ENCODE measurements around the gene MSI2.
"Not testable (repeated sequence)": the region's sequence is repeated elsewhere in the genome, so short reads cannot be mapped to it uniquely, and the experiment has no call there.

Gene MSI2

DNA sequence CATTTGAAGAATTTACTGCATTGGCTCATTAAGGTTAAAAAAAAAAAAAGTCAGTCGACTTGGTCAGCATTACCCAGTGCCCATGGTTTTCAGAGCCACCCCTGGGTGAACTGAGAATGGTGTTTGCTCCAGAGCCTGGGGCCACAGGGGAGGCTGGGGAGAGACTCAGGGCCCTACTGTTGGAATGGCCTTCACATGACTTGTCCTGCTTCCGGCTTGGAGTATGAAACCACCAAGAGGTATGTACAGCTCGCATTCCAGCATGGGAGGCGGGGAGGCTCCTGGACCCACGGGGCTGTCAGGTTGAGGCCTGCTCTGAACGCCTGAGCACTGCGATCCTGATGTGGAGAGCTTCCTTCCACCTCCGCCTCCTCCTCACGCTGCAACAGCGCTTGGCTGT is 36.8 kb downstream of the MSI2 start:
- peak; percentile 35 for DNase-seq

DNA sequence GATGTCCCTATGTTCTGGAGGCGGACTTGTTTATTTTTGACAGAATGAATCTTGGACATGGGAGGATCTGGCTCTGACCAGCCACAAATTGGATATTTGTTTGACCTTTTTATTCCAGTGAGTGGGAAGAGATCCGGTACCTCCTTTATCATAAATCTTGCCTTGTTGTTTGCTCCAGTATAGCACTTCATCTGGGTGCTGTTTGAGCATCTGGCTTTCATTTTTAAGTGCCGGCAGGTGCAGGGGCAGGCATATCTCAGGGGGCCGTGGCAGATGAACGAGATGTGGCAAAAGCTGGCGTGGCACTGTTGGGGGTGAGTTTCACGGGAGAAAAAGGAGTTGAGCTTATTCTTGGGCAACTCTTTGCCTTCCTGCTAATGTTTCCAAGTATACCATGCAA is 37.8 kb downstream of the MSI2 start:
- DNase-seq: no peak

DNA sequence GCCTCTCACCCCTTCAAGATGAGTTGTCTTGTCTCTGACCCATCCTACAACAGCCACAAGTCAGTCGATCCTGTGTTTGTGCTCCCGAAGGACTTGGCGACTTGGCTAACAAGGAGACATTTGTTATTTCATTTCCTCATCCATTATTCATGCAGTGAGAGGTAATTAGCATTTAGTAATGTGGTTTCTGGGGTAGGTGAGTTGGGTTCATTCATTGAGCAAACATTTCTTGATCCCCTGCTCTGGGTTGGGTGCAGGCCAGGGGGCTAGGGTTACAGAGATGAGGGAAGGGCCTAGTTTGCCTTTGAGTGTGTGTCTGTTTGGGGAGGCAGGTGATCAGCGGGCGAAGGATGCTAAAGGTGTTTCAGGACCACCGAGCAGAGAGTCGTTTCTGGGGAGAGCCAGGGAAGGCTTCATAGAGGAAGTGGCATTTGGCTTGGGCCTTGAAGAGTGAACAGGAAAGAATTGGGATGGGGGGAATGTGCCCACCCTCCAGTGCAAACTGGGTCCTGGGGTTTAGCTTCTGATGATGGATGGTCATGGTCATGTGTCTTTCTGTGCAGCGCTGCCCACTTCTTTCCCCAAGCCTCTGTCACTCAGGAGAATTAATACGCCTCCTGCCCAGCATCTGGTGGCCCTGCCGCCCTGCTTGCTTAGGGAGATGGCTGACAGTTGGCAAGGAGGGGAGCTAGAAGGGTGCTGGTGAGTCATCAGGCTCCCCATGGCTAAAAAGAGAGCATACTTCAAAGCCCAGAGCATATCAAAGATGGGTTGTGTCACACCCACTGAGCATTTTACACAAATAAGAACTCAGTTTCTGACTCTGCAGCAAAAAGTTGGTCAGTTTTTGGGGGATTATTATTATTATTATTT is 38.5 kb downstream of the MSI2 start:
- no peak for DNase-seq

DNA sequence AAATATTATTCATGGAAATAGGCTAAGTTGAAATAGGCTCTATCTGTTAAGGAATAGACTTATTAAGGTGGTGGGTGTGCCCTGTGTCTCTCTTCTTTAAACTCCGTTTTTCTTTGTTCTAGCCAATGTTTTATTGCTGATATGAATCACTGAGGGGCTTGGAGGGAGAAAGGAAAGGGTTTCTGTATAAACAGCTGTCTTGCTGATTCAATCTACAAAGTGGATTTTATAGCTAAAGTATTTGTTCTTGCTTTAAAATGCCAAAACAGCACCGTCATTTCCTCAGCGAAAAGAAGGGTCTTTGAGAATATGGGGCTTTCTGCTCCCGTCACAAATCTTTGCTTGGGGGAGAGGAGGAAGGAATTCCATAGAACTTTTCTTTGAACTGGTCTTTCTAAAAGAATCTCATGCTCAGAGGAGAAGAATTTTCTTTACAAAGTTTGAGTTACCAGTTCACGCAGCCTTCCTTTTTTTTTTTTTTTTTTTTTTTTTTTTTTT is 39.3 kb downstream of the MSI2 start:
- DNase-seq: peak; percentile 76

DNA sequence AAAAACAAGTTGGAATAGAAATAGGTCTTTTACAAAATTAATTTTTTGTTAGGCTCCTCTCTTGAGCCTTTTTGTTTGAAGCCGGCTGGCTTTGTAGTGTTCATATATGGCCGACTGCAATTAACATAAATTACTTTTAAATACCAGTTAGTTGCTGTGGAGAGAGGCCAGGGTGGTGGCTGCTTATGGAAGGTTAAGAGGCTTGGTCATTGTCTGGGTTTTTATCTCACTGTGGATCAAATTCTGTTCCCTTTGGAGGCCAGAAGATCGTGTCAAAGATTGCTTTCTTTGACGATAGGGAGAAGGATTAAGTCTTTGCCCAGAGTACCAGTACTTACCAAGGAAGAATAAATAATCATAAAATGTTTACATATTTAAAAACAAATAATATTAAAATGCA is 39.9 kb downstream of the MSI2 start:
- no peak for DNase-seq

DNA sequence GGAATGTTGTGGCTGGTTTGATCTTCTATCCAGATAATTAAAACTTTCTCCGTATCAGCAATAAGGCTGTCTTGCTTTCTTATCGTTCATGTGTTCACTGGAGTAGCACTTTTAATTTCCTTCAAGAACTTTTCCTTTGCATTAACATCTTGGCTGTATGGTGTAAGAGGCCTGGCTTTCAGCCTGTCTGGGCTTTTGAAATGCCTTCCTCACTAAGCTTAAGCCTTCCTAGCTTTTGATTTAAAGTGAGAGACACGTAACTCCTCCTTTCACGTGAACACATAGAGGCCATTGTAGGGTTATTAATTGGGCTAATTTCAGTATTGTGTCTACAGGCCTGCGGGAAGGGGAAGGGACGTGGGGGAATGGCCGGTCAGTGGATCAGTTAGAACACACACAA is 42.9 kb downstream of the MSI2 start:
- DNase-seq: no peak

DNA sequence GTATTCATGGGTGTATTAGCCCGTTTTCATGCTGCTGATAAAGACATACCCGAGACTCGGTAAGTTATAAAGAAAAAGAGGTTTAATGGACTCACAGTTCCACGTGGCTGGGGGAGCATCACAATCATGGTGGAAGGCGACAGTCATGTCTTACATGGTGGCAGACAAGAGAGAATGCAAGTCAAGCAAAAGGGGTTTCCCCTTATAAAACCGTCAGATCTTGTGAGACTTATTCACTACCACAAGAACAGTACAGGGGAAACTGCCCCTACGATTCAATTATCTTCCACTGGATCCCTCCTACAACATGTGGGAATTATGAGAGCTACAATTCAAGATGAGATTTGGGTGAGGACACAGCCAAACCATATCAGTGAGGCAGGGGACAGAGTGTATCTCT is 44.3 kb downstream of the MSI2 start:
- not testable (repeated sequence) for DNase-seq

DNA sequence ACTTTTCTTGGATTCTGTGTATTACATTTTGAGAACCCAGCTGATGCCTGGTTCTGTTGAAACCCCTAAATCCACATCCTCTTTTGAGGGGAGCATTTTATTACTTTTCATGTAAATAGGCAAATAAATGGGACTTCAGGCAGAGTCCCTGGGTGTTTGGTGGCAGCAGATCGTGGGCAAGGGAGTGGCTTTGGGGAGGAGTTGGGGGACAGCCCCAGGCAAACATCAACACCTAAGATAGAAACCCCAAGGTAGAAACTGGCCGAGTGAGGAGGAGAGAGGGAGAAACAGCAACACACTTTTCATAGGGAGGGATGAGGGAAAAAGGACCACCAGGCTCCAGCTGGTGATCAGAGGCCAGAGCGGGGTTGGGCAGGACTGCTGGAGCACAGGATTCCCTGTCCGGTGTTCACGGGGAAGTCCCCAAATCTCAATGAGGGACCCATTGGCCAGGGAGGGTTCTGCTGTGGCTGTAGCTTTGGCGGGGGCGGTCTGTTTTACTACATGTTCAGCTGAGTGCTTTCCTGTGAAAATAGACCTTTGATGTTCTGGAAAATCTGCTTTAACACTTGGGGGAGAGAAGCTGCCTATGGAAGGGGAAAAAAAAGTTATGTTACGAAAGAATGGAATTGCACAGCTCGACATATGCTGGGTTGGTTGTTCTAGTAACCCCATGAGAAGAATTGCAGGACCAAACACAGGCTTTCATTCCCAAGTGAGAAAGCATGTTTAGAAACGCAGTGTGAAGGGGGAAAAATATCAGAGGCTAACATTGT is 46.6 kb downstream of the MSI2 start:
- DNase-seq: no peak

DNA sequence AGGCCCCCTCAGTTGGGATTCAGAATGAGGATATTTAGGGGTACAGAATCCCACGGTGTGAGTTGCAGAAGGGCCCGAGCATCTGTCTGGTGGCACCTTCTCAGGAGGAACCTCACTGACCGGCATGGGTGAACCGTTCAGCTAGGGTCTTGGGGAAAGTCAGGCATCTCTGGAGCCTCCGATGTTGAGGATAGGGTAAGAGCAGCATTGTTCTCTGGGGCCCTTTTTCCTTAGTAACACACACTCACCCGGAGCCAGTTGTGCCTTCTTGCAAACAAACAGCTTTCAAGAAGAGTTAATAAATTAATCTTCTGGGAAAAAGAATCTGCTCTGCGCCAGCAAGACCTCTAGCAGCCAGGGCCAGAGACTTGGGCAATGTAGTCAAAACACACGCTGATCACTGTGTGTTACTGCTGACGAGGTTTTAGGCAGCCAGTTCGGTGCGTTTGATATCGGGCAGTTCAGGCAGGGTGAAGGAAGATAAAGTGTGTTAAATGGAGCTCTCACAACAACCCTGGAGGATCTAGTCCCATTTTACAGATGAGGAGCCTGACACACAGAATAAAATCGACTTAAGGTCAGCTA is 48.9 kb downstream of the MSI2 start:
- DNase-seq: no peak

DNA sequence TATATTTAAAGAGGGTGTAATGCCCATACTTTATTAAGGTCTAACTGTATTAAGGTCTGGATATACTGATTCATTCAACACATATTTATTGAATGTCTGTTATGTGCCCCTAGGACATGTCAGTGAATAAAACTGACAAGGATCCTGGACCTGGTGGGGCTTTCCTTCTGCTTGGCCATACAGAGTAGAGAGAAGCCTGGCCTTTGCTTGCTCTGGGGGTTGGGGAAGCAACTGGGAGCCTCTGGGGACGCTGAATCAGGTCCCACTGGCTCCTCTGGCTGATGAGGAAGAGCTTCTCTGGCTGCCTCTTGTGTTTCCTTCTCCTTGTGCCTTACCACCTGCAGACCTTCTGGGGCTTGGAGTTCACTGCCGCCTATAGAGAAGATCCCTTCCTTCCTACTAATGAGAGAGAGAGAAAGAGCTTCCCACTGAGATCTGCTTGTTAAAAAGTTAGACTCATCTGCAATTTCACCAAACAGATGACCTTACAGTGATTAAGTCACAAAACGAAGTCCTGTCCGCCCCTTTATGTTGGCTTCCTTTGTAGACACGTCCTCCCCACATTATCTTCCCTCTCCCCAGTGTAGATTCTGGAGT is 49.7 kb downstream of the MSI2 start:
- no peak for DNase-seq

DNA sequence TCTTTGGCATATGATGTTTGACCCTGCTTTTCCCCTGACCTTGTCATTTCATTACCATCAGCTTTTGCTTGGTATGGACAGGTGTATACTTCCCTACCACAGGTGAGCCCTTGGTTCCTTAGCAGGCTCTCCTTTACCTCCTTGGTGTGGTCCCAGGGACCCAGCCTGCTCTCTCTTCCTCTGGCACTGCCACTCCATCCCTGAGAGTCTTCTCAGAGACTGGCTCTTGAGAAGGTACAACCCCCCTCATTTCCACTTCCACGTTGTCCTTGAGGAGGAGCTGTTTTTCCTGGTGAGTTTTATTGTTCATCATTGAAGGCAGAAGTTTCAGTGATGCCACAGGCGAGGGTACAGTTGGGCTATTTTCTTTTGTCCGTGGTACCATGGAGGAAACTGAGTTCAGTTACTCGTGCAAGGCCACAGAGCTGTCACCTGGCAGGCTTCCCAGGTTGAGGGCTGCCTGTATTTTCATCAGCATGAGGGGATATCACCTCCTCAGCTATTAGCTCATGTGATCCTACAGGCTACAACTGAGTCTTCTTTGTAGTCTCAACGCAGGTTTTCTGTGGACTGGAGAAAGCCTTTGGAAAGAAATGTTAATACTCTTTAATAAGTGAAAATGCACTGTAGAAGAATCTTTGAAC is 52.3 kb downstream of the MSI2 start:
- DNase-seq: no peak

DNA sequence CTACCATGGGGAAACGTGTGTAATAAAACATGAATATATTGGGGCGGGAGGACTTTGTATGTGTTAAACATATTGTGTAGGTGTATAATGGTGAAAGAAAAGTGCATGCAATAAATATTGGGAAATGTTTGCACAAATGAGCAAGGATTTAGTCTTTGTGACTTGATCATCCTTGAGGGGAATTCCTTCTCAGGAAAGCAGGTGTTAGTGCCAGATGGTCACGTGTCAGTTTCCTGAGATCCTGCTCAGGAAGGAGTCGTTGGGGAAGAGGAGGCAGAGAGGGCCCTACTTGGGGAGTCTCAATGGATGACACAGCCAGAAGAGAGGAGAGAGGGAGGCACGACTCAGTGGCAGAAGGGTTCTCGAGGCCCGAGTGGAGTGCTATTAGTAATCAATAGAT is 53.2 kb downstream of the MSI2 start:
- DNase-seq: no peak

DNA sequence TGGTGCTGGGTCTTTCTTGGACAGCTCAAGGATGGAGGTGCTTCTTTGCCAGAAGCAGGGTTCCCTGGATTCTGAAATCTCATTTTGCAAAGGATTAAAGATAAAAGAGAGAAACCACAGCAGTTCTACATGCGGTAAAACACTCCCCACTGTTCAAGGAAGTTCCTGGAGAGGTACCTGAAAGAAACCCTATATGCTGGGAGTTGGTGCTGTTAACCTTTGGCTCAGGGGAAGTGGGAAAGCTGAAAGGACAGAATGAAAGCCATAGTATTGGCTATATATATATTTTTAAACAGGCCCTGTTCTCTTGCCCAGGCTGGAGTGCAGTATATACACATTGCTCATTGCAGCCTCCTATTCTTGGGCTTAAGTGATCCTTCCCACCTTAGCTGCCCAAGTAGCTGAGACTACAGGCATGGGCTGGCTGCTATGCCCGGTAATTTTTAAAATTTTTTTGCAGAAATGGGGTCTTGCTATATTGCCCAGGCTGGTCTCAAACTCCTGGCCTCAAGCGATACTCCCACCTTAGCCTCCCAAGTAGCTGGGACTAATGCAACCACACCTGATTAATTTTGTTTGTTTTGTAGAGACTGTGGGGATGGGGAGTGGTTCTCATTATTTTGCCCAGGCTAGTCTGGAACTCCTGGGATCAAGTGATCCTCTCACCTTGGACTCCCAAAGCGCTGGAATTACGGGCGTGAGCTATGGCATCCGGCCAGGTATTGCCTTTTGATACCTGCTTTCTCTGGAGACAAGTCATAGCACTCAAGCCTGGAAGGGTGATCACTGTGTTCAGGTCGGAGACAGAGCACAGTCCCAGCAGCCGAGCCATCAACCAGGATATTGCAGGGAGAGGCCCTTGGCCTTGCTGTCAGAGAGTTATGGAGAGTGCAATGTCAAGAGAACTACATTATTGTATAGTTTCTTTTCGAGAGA is 55.2 kb downstream of the MSI2 start:
- DNase-seq: no peak

DNA sequence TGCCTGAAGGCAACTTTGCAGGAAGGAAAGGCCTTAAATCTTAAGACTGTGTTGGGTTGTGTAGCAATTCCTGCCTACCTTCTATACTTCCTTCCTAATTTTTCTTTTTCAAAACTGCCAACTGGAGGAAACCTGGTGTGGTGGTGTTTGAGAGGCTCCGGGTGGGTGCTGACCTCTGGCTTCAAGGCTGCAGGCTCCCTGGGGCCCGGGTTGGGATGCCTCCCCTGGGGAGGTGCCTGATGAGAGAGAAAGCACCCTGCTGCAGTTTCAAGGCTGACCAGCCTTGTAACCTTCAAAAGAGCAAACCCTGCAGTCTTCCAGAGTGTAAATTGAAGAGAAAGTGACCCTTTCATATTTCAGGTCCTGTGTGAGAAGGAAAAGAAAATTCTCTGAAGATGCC is 55.9 kb downstream of the MSI2 start:
- DNase-seq: no peak

DNA sequence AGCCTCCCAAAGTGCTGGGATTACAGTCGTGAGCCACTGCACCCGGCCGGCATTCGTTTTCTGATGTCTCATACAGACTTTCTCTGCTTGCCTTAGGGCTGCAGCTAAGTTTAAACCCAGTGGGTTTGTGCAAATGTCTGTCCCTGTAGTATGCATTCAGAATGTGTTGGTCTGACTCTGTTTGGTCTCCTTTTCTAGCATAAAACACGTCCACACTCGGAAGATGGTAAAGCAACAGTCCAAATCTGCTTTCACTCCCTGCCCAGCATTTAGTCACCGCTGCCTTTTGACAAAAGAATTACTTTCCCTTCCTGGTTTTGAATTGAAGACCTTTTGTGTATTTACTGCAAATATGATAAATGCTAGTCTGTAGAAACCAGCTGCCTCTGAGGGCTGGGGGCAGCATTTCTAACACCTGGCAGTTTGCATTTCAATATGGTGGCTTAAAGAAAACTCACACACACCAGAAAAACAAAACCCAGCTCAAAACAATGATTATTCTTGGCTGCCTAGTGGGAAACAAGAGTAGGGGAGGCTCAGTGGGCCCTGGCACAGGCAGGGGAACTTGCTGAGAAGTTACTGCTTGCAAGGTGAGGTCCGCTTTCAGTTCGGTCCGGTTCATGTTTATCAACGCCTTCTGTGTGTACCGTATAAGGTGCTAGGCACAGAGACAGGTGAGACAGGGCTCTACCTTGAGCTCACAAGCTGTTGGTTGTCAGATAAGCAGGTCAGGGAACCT is 56.9 kb downstream of the MSI2 start:
- no peak for DNase-seq

DNA sequence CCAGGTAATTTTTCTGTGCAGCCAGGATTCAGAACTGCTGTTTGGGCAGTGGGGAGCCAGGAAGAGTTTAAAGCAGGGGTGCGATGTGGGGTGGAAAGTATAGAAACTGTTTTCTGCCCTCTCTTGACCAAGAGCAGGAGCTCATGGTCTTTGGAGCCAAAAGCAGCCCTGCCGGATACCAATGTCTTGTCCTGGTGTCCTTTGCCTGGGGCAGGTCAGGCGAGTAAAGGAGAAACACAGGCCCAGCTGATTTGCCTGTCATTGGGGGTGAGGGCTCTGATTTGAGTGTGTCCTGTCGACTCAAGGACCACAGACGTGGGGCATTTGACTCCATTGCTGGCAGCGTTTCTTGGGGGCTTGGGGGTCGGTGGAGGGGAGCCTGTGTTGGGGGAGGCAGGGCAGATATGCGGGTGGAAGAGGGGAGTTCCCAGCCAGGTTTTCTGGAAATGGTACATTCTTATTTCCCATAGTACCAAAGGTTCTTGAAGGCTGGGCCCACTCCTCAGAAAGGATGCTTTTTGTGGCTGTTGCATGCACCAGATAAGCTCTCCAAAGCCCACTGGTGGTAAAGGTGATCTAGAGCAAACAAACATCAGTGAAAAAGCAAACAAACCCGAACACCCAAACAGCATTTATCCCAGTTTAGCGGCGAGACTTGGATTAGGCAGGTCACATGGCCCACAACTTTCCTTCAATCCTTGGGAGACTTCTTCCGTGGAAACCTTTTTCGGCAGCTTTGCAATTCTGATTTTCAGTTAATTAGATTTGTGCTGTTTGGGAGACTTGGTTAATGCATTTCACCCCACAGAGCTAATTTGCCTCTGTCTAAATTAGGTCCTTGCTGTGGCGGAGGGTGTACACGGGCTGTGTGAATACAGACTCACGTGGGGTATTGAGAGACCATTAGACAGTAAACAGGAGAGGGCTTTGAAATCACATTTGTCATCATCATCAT is 59.0 kb downstream of the MSI2 start:
- DNase-seq: no peak

DNA sequence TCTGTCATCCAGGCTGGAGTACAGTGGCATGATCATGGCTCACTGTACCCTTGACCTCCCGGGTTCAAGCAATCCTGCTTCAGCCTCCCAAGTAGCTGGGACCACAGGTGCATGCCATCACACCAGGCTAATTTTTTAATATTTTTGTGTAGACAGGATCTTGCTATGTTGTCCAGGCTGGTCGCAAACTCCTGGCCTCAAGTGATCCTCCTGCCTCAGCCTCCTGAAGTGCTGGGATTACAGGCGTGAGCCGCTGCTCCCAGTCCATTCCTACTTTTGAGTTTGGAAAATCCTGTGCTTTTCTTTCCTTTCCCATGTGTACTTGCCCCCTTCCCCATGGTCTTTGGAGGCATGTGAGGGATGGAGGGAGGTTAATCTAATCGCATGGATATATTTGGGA is 60.0 kb downstream of the MSI2 start:
- DNase-seq: no peak

DNA sequence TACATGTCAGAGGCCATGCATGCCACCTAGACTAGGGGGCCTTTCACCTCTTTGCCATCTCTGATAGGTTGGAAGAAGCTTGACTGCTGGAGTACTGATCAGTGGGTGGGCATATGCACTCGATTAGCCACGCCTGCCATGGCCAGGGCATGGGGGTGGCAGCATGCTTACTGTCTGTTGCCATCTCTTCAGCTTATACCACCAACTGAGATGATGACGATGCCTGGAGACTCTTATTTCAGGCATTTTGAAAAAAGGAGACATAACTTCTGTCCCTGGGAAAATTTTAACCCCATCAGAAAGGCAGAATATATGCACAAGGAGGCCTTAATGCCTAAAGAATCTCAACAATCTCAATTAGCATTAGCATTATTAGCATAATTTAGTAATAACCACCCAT is 60.8 kb downstream of the MSI2 start:
- DNase-seq: no peak

DNA sequence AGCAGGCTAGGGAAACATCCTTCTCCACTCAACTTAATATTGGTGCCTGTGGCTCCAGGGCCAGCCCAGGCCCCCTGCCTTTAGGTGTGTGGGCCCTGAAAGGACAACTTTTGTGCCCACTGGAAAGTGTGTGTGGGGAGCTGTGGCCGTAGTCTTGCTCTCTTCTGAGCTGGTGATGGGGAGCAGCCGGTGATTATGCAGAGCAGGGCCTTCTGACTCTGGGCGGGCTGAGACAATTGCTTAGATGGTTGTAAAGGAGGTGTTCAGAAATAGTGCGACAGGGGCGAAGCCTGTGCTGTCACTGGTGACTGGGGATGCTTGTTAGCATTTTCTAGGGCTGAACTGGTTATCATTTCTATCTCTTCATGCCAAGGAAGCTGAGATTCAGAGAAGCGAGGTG is 62.6 kb downstream of the MSI2 start:
- DNase-seq: no peak
